Measurements from ENCODE around the gene INO80.
A peak's percentile ranks its signal among the peaks of the same experiment; 100 is the strongest.

The INO80 gene

DNA sequence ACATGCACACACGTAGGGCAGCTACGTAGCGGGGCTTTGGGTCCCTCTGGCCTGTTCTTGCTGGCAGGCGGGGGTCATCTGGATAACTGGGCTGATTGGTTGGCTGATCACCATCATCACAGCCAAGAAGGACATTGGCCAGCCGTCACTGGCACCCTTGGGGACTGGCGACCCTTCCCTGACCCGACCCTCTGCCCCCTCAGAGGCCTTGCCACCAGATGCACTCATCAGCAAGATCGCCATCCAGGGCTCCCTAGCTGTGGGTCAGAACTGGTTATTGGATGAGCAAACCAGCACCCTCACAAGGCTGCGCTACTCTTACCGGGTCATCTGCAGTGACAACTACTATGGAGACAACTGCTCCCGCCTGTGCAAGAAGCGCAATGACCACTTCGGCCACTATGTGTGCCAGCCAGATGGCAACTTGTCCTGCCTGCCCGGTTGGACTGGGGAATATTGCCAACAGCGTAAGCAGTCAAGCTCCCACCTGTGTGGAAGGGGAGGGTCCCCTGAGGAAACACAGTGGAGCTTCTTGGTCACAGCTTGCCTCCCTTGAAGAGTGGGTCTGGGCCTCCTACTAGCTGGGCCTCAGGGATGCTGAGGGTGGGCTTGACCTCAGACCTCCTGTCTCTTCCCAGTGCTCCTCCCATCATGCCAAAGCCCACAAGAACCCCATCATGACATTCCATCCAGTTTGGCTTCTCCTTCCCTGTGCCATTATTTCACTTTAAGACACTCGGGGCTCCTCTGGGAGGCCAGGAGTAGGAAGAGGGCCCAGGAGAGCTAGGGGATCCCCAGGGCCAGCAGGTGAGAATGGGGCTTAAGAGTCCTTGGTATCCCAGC, 184.6 kb downstream of the INO80 start:
- DNase-seq (ENCODE audit: low read depth, low spot score) = no peak

DNA sequence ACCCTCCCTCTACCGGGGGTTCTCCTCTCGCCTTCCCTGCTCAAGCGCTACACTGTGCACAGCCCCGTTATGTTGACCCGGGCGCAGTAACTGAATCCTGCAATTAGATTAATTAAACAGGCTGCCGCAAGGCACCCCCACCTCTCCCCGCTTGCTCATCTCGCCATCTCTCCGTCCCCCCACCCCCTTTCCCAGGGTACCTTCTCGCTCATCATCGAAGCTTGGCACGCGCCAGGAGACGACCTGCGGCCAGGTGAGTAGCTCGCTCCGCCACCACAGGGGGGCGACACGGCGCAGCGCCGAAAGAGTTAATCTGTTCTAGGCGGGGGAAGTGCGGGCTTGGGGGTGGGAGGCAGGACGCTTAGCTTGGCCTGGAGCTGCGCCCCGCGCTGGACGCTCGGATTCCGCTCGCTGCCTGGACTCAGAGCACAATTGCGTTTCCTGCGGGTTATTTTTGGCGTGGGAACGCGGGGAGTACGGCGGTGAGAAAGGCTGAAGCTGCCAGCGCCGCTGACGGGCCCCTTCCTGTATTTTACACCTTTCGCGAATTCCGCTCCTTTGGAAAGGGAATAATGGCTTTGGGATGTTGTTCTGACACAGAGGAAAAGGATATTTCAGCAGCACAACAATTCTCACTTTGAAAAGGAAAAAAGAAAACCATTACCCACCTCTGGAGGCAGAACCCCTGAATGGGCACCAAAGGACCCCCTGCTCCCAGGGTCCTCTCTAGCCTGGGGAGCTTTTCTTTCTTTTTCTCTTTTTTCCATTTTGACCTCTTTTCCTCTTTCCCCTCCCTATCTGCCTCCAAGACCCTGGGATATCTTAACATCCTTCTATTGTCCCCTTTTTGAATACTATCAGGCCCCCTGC, 185.4 kb downstream of the INO80 start:
- DNase-seq (ENCODE audit: low read depth, low spot score) = peak; percentile 61

DNA sequence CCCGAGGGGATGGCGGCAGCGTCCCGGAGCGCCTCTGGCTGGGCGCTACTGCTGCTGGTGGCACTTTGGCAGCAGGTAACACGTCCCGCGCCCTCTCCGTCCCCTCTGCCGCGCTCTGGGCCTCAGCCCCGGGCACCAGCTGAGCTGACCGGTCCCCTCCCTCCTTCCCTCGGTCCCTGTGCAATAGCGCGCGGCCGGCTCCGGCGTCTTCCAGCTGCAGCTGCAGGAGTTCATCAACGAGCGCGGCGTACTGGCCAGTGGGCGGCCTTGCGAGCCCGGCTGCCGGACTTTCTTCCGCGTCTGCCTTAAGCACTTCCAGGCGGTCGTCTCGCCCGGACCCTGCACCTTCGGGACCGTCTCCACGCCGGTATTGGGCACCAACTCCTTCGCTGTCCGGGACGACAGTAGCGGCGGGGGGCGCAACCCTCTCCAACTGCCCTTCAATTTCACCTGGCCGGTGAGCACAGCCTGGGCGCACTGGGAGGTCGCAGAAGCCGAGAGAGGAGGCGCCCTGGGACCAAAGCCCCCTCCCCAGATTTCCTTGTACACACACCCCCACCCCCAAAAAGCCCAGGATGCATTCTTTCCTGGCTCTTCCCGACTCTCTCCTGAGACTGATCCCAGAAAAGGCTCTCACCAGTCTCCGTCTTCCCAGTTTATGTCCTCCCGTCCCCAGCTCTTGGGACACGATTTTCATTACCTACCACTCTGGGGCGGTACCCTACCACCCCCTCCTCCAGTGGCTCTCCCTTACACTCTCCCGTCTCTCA, 186.2 kb downstream of the INO80 start:
- peak; percentile 70 for DNase-seq (ENCODE audit: low read depth, low spot score)
